ENCODE data around the gene ACCSL.

DNA sequence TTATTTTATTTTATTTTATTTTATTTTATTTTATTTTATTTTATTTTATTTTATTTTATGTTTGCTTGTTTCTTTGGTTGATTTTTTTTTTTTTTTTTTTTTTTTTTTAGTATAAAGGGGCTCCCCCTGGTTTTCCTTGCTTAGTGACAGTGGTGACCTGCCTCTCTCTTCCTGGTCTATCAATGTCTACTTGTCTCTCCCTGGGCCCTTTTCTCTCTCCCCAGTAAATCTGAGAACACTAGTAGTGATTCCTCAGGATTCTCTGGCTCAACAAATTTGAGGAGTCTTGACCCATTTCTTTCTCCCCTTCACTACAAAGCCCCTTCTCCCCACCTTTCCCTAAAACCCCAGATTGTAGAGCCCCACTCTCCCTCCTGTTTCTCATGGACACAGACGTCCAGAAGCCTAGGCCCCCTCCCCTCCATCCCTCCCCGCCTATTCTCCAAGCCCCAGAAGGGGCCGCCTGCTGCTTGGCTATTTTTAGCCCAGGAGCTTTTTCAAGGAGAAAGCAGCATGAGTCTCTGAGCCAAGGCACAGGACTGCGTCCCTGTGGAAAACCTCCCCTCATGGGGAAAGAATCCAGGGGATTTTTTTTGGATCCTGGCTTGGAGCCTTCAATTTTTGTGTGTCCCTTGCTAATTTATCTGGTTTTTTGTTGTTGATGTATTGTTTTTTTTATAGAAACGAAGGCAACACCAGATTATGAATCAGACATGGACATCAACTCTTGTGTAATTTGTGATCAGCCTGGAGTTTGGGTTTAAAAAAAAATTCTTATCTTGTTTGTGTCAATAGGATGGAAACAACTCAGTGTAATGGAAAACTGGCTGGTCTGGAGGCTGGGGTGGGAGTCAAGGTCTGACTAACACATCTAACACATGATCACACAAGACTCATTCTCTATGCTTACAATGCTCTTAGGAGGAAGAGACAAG is 17.5 kb upstream of the ACCSL start:
- TF ChIP-seq, protein P1, sequence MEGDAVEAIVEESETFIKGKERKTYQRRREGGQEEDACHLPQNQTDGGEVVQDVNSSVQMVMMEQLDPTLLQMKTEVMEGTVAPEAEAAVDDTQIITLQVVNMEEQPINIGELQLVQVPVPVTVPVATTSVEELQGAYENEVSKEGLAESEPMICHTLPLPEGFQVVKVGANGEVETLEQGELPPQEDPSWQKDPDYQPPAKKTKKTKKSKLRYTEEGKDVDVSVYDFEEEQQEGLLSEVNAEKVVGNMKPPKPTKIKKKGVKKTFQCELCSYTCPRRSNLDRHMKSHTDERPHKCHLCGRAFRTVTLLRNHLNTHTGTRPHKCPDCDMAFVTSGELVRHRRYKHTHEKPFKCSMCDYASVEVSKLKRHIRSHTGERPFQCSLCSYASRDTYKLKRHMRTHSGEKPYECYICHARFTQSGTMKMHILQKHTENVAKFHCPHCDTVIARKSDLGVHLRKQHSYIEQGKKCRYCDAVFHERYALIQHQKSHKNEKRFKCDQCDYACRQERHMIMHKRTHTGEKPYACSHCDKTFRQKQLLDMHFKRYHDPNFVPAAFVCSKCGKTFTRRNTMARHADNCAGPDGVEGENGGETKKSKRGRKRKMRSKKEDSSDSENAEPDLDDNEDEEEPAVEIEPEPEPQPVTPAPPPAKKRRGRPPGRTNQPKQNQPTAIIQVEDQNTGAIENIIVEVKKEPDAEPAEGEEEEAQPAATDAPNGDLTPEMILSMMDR (IDR thresholded peaks at IDR 0.05): no peak
- TF ChIP-seq EP300 (IDR thresholded peaks at IDR 0.05) (peak; percentile 80), POLR2A (IDR thresholded peaks at IDR 0.05) (no peak)
